ENCODE data around the gene NUP205.
"Not testable (repeated sequence)": the region's sequence is repeated elsewhere in the genome, so short reads cannot be mapped to it uniquely, and the experiment has no call there.

Gene NUP205

GRCh38 chr7:135669774-135670173 lies 112.1 kb downstream of the NUP205 start:
- DNase-seq = no peak

GRCh38 chr7:135670179-135670578 lies 112.5 kb downstream of the NUP205 start:
- DNase-seq = peak in 1 of 2 donors; percentile 6

- peak; percentile 34 to 38 for DNase-seq
Observed at GRCh38 chr7:135672560-135673359, 115.0 kb downstream of the NUP205 start.

GRCh38 chr7:135673360-135673706 lies 115.6 kb downstream of the NUP205 start:
- no peak for DNase-seq

GRCh38 chr7:135678612-135679575 lies 121.2 kb downstream of the NUP205 start:
- no peak for DNase-seq

GRCh38 chr7:135681762-135682161 lies 124.0 kb downstream of the NUP205 start:
- DNase-seq = no peak

- DNase-seq = no peak
Observed at GRCh38 chr7:135682191-135682590, 124.5 kb downstream of the NUP205 start.

- DNase-seq = no peak
Observed at GRCh38 chr7:135683609-135684008, 125.9 kb downstream of the NUP205 start.

- DNase-seq = no peak
Observed at GRCh38 chr7:135684136-135684535, 126.4 kb downstream of the NUP205 start.

GRCh38 chr7:135684699-135685098 lies 127.0 kb downstream of the NUP205 start:
- no peak for DNase-seq

GRCh38 chr7:135685306-135686084 lies 127.8 kb downstream of the NUP205 start:
- no peak for DNase-seq

GRCh38 chr7:135687466-135687865 lies 129.7 kb downstream of the NUP205 start:
- no peak for DNase-seq

GRCh38 chr7:135690566-135690965 lies 132.8 kb downstream of the NUP205 start:
- DNase-seq = no peak

- no peak for DNase-seq
Observed at GRCh38 chr7:135692055-135692454, 134.3 kb downstream of the NUP205 start.

GRCh38 chr7:135692606-135693005 lies 134.9 kb downstream of the NUP205 start:
- not testable (repeated sequence) for DNase-seq

- no peak for DNase-seq
Observed at GRCh38 chr7:135693558-135693957, 135.8 kb downstream of the NUP205 start.

- no peak for DNase-seq
Observed at GRCh38 chr7:135697276-135698049, 139.7 kb downstream of the NUP205 start.
